Measurements from ENCODE around the gene TOGARAM2. TPM values are rescaled to one million over a fixed set of nuclear protein-coding genes. Genes with fewer than 3 reads are reported as not detected.

Gene TOGARAM2
- polyA plus RNA-seq, 1 donor = 1.9 TPM

- DNase-seq (ENCODE audit: low read depth) = no peak
Measured at GRCh38 chr2:29021886-29022285, 40.8 kb downstream of the TOGARAM2 start.

- DNase-seq (ENCODE audit: low read depth) = no peak
Measured at GRCh38 chr2:29022679-29023078, 41.6 kb downstream of the TOGARAM2 start.

GRCh38 chr2:29023188-29023587 is 42.1 kb downstream of the TOGARAM2 start:
- no peak for DNase-seq (ENCODE audit: low read depth)

- DNase-seq (ENCODE audit: low read depth) = no peak
Measured at GRCh38 chr2:29024882-29025430, 43.9 kb downstream of the TOGARAM2 start.

GRCh38 chr2:29025711-29026110 is 44.6 kb downstream of the TOGARAM2 start:
- DNase-seq (ENCODE audit: low read depth) = no peak

GRCh38 chr2:29031046-29031445 is 49.9 kb downstream of the TOGARAM2 start:
- no peak for DNase-seq (ENCODE audit: low read depth)

GRCh38 chr2:29032189-29032588 is 51.1 kb downstream of the TOGARAM2 start:
- DNase-seq (ENCODE audit: low read depth) = no peak

GRCh38 chr2:29033172-29033571 is 52.1 kb downstream of the TOGARAM2 start:
- no peak for DNase-seq (ENCODE audit: low read depth)

- no peak for DNase-seq (ENCODE audit: low read depth)
Measured at GRCh38 chr2:29033656-29034055, 52.6 kb downstream of the TOGARAM2 start.

- no peak for DNase-seq (ENCODE audit: low read depth)
Measured at GRCh38 chr2:29035016-29035745, 54.1 kb downstream of the TOGARAM2 start.

- DNase-seq (ENCODE audit: low read depth) = no peak
Measured at GRCh38 chr2:29039718-29040480, 58.8 kb downstream of the TOGARAM2 start.

- no peak for DNase-seq (ENCODE audit: low read depth)
Measured at GRCh38 chr2:29040552-29040951, 59.5 kb downstream of the TOGARAM2 start.

GRCh38 chr2:29041161-29041660 is 60.1 kb downstream of the TOGARAM2 start:
- DNase-seq (ENCODE audit: low read depth) = no peak

GRCh38 chr2:29042561-29043075 is 61.5 kb downstream of the TOGARAM2 start:
- peak; percentile 11 for DNase-seq (ENCODE audit: low read depth)

- no peak for DNase-seq (ENCODE audit: low read depth)
Measured at GRCh38 chr2:29044459-29044858, 63.4 kb downstream of the TOGARAM2 start.

- no peak for DNase-seq (ENCODE audit: low read depth)
Measured at GRCh38 chr2:29046321-29046720, 65.2 kb downstream of the TOGARAM2 start.

GRCh38 chr2:29047083-29047845 is 66.2 kb downstream of the TOGARAM2 start:
- DNase-seq (ENCODE audit: low read depth) = no peak

GRCh38 chr2:29050591-29050990 is 69.5 kb downstream of the TOGARAM2 start:
- DNase-seq (ENCODE audit: low read depth) = no peak

- no peak for DNase-seq (ENCODE audit: low read depth)
Measured at GRCh38 chr2:29051730-29052129, 70.6 kb downstream of the TOGARAM2 start.

GRCh38 chr2:29052807-29053206 is 71.7 kb downstream of the TOGARAM2 start:
- DNase-seq (ENCODE audit: low read depth) = no peak

- DNase-seq (ENCODE audit: low read depth) = no peak
Measured at GRCh38 chr2:29053223-29053622, 72.1 kb downstream of the TOGARAM2 start.
